Stimulated activated CD4-positive, alpha-beta T cell treated with anti-CD3 and anti-CD28 coated beads, Interleukin-15, amount 100 ng/mL, for 48 hours (primary cell): ENCODE measurements around the gene RBP2.

Experiments
- DNase-seq, 2 donors: peaks; one replicate each; pipeline ENCODE4 v3.0.0-alpha.2; 2020; ENCODE audit warnings: low read depth in 2 of 2

The RBP2 gene

DNA sequence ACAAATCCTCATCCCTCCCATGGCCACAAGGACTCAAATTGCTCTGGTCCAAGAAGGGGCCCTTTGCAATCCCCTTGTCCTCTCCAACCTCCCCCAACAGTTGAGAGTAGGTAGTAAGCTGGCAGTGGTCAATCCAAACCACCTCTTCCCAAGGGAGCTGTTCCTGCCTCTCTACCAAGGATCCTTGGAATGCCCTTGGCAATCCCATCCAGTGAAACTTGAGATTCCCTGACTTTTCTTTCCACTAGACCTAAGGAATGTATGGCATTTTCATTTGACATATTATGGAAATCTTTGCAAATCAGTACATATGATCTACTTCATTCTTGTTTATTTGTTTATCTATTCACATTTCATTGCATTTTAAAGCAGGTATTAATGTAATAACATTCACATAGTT lies 4.8 kb upstream of the RBP2 start:
- DNase-seq = no peak

DNA sequence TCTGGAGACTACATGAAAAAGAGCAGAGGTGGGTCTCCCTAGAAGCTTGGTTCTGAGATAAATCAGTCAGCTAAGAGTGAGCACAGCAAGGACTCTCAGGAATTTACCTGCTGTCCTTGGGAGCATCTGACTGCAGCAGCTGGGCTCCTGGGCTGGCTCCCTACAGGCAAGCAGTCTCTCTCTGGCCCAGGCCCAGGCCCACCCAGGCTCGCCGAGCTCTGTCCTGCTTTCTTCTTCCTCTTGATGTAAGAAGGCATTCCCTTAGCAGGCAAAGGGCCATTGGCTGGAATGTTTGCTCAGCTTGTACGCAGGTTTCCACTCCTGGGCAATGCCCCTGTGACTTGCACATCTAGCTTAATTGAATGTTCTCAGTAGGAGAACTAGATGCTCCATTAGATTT lies 4.3 kb upstream of the RBP2 start:
- no peak for DNase-seq

DNA sequence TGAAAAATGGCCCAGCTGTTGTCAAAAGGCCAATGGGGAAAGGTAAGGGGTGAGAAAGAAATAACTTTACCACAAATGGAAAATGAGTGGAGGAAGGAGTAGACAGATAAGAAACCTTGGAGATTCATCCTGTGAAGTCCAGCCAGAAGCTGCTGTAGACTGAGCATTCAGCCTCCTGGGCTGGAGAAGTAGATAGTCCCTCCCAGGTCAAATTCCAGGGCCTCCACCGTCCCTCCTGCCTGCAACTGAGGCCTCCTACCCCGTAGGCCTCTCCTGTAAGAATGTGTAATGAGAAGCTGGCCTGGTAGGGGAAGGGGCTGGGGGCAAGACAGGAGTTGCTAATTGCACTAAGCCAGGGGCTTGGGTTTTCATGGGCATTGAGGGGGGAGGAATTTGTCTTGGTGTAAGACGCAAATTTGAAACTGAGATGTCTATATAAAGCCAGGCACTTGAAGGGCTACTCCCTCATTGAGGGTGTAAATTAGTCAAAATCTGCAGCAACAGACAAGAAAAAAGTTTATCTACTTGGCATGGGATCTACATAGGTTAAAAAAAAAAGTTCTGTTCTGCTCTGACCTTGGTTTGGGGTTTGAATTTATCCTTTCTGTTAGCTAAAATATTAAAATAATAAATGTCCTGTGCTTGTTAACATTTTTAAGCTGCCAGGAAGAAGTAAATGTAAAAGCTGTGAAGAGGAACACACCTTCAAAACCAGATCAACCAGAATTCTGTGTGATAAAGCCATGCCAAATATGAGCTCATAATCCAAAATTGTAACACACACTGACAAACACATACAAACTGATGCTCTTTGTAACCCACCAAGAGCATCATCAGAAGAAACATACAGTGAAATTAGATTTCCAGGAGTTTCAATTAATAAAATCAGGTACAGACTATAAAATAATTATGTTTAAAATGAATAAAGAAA lies 1.7 kb upstream of the RBP2 start:
- no peak for DNase-seq

DNA sequence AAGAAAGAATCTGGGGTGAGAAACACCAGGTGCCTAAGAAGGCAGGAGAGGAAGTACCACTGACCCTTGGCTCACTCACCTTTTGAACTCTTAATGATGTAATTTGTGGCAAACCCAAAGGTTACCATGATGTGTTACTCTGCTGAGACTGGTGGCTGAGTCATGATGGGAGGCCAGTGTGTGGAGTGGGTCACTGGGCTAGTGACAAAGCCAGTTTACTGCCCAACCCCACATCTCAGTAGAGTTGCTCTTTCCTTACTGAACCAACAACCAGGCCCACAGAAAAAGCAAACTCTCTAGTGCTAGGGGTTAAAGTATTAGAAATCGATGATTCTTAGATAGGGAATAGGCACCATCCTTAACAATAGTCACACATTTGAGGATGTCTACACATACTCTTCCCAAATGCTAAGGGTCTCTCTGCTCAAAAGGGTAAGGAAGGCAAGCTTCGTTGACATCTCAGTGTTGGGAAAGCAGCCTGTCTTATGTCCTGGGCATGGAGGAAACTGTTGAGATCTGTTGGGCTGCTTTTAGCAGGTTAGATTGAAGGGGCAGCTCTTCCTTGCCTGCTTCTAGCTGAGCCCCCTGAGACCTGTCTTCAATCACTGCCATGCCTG lies 3.1 kb downstream of the RBP2 start:
- DNase-seq = no peak

DNA sequence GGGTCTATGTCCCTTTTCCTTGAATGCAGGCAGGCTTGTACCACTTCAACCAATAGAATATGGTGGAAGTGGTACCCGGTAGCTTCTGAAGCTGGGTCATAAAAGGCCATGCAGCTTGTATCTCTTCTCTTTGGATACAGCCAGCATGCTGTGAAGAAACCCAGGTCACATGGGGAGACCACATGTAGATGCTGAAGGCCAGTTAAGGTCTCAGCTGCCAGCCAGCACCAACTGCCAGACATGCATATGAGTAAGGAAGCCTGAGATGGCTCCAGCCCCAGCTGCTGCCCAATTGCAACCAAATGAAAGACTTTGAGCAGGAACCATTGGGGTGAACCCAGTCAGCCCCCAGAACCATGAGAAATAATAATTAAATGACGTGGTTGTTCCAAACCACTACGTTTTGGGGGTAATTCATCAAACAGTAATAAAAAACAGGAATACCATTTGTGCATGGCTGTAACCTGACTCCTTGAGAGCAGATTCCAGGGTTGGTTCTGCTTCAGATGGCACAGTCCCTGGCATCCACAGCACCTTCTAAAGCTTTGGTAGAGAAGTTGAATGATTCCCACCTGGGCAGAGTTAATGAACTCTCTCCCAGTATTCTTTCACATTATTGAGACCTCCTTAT lies 3.8 kb downstream of the RBP2 start:
- no peak for DNase-seq

DNA sequence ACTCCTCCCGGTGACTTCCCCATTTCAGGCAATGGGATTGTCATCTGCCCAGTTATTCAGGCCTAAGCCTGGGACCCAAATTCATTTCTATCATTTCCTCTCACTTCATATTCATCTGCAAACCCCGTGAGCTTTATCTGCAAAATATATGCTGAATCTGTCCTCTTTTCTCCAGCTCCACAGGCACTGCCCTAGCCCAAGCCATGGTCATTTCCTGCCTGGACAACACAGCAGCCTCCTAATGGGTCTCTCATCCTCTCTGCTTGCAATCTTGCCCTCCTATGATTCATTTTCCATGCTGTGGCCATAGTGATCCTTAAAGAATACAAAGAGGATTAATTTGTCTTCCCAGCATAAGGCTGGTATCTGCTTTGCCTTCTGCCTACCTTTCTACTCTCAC lies 6.1 kb downstream of the RBP2 start:
- no peak for DNase-seq

DNA sequence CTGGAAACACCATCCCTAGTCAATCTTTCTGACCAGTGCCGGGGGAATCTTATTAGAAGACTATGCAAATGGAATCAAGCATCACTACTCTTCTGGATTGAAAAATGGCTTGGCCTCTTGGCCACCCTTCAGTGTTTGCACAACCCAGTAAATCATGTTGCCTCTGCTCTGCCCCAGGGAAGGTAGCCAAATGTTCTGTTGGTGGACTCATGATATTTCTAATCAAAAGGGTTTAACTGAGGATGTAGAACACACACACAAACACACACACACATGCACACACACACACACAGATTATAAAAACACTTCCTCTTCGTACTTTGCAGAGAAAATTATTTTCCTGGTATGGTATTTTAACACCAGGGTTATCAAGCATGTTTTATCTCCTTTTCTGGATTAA lies 7.9 kb downstream of the RBP2 start:
- DNase-seq = no peak

DNA sequence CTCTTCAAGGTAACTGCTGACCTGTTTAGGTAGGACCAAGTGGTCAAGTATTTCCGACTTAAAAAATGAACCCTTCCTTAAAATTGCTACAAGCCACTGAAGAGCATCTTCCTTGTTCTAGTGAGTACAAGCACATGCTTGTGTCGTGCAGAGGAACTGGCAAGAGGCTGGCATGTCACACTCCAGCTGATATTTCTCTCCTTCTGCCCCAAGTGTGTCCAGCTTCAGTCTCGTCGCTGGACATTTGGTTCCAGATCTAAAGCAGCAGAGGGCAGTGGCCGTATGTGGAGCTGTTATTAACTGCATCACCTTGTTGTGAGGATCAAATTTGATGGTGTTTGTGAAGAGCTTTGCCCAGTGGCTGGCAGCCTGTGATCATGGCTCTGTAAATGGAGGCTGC lies 10.0 kb downstream of the RBP2 start:
- DNase-seq = no peak

DNA sequence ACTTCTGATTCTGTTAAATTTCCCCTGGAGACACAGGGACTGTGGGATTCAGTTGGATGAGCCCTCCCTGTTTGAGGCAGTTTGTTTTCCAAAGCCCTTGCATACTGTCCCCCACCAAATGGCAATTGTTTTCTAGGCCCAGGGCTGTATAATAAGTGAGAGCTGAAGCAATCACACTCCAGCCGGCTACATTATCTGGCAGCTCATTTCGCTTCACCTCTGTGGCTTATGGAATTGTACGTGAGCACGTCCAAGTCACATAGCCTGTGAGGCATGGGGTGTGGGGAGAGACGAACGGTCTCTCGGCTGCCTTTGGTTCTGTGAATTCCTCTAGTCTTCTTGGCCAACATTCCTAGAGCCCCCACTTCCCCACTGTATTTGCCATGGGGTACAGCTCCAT lies 10.7 kb downstream of the RBP2 start:
- DNase-seq = no peak

DNA sequence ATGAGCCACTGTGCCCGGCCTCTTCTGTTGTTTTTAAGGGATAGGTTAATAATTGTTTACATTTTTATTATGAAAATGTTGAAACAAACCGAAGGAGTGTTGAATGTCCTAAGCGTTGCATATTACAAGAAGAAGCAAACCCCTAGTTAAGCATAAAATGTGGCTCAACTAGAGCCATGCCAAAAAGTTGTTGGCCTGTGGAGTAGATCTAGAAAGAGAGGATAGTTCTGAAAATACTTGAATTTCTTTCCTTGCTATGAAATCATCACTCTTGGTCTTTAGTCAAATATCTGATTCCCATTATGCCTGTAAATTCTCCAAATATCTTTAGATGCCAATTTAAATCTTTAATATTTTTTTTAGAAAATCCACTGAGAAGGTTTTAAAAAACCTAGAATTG lies 12.8 kb downstream of the RBP2 start:
- DNase-seq = no peak

DNA sequence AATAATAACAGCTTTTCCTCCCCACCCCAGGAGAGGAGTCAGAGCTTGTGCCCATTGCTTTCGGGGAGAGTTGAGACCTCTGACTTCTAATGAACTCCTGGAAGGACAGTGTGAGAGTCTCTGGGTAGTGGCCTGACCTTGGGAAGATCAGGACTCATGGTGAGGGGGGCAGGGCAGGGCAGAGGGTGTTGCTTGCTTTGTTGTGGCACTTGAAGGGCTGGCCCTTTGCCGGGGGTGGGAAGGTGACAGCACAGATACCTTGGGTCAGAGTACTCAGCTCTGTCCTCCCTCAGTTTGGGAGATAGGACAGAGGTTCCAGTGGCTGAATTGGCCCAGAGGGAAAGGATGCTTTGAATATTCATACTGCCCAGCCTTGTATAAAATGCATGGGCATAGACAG lies 15.8 kb downstream of the RBP2 start:
- no peak for DNase-seq

DNA sequence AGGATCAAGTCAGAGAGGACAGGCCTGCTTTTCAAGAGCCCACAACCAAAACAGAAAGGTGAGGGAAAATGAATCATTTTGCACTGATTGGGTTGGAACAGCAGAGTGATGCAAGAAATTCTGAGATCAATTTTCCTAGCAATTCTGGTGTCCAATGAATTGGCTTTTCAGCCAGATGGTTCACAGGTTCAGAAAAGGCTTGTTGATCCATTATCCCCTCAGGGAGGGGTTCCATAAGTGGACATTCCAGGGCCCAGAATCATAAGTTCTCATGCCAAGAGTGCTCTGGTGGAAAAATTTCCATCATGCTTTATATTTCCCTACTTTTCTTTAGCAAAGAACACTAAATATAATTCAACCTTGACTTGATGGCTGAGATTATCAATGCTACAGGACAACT lies 16.2 kb downstream of the RBP2 start:
- no peak for DNase-seq

DNA sequence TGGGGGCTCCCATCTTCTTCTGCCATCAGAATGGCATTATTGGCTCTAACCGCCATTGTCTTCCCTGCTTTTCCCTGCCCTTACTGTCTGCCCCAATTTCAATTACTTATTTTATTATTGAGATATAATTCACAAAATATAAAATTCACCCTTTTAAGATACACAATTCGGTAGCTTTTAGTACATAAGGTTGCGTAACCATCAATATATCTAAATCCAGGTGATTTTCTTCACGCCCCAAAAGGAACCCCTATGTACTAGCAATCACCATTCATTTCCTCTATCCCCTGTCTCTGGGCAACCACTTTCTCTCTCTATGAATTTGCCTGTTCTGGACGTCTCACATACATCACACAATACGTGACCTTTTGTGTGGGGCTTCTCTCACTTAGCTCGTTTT lies 18.0 kb downstream of the RBP2 start:
- DNase-seq = no peak

DNA sequence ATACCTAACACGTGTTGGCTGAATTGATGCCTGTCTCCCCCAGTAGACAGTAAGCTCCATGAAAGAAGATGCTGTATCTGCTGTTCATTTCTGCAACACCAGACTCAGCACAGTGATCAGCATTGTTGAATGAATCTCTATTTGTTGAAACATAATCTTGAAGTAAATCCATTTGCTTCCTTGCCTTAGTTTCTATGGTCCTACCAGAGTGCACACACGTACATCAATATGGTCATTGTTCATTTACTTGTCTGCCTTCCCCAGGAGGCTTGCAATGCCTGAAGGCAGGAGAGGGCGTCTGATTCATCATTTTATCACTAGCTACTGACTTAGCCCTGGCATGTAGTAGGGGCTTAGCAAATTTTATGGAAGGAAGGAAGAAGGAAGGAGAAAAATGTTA lies 19.2 kb downstream of the RBP2 start:
- no peak for DNase-seq

DNA sequence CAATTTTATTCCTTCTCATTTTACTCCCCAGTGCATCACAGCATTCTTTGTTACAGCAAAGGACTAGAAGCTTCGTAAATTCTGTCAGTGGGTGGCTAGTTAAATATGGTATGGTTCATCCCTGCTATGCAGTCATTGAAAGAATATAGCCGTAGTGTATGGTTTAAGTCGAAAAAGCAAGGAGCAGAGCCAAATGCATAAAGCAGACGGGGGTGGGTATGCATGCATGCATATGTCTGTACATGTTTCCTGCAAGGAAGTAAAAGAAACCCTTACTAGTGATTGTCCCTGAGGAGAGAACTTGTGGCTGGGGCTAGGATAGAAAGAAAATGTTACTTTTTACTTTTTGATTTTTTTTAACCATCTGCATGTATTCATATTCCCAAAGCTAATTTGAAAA lies 19.9 kb downstream of the RBP2 start:
- no peak for DNase-seq

DNA sequence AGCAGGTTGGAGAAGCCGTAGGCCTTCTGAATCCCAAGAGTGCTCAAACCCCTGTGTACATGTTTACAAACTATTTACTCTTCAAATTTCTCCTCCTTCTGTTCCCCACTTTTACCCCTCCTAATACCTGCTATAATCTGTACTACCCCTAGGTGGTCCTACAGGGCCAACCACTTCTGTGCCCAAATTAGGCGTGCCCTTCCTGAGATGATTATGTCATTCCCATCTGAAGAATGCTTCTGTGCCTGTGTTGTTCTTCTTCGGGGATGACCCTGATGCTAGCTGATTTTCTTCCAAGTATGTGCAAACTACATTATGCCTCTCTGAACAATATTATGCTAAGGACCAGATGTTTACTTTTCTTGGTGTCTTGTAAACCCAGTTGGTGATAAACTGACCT lies 20.5 kb downstream of the RBP2 start:
- no peak for DNase-seq

DNA sequence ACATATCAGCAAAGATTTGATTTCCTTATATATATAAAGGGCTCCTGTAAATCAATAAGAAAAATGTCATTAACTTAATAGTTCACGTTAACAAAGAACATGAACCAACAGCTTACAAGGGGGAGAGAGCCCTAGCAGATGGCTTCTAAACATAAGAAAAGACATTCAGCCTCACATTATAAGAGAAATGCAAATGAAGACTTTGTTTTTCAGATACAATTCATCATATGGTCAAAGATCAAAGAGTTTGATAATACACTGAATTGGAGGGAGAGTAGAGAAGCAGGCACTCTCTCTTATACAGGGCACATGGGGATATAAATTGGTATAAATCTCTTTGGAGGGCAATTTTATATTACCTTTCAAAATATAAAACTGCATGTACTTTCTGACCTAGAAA lies 21.1 kb downstream of the RBP2 start:
- DNase-seq = no peak

DNA sequence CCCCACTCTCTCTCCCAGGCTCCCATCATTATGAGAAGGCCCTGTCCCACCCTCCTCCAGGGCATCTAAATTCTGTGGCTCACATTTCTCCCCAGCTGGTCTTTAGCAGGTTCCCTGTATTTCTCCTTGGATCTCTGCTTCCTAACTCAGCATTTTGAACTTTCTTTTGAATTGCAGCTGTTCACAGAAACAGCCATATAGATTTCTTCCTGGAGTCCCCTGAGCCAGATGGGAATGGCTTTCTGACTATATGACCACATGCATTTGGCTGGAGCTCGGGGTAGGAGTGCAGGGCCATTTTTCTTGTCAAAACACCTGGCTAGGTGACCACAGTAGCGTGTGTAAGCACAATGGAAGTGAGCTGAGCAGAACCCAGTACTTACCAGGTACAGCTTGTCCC lies 22.0 kb downstream of the RBP2 start:
- no peak for DNase-seq

DNA sequence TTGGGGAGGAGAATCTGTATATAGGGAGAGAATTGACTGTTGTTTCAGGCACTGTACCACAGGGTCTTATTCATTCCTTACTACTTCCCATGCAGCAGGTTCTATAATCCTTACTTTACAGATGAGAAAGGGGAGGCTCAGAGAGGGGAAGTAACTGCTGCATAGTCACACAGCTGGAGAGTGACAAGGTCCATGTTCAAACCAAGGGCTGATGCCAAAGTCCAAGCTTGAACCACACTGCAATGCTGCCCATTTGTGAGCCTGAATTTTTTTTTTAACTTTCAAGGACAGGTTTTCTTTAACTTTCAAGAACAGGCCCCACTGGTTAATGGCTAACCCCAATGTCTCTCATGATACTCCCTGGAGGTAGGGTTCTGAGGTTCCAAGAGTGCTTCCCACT lies 26.2 kb downstream of the RBP2 start:
- no peak for DNase-seq

DNA sequence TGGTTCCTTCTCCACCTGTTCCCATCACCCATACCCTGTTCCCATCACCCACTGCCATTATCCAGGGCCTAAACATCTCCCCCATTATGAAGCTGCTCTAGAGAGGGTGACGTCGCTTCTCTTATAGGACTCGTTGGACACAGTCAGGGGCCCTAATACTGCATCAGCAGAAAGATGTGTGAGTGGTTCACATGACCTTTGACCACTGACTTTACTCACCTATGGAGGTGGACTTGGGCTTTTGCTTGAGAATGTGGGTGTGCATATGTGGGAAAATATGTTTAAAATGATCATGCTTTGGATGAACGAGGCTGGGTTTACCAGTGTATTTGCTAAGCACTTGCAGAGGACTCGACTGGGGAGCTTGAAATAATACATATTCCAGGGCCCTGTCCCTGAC lies 26.8 kb downstream of the RBP2 start:
- DNase-seq = no peak

DNA sequence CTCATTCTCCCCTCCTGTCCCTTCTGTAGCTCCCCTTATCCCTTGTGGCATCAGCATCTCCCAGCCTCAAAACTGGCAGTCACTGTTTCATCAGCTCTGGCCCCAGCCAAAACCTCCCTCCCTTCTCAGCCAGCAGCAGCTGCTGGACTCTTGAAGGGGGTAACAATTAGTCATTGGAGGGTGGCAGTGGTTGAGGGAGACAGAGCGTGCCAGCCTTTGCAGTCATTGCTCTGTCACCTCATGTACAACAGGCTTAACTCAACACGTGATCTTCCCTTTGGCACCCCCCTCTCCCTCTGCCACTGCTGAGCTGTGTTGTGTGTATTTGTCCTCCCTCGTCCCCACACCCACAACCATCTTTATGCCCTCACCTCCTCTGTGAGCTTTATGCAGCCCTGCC lies 28.2 kb downstream of the RBP2 start:
- DNase-seq = no peak

DNA sequence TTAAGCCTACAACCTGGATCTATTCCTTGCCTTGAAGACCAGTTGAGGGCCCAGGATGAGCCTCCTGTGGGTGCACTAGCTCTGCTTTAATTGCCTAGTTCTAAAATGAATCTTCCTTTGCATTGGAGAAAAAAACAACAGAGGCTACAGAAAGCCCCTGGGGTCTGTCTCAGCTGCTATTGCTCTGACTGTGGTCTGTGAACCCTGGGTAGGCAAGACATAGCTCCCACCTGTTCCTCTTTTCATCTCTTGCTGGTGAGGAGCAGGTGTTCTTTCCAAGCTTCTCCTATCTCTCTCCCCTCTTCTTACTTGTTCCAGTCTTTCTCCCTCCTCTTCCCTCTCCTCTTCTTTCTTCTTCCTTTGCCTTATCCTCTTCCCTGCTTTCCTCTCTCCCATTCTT lies 28.8 kb downstream of the RBP2 start:
- DNase-seq = no peak

DNA sequence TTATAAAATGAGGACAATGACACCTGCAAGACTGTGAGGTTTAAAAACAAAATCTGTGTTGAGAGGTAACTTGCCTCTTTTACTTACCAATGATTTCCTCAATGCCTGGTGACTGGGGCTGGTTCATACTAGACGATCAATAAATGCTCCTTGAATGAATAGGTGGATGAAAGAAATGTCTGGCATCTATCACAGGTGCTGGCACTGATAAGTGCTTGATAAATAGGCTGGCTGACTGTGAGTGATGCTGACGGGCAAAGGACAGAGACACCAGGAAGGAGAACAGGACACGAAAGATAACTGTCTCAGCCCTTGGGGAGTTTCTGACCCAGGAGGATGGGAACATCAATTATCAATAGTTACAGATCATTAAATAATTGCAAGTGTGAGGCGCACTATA lies 31.9 kb downstream of the RBP2 start:
- no peak for DNase-seq
